Medulla oblongata (tissue), 1 donor: Measurements from ENCODE around the gene CTNNA3.

Experiments used
- DNase-seq: peaks from one replicate; pipeline ENCODE4 v3.0.0-alpha.2; 2015; ENCODE audit errors: extremely low spot score

Gene CTNNA3

DNA sequence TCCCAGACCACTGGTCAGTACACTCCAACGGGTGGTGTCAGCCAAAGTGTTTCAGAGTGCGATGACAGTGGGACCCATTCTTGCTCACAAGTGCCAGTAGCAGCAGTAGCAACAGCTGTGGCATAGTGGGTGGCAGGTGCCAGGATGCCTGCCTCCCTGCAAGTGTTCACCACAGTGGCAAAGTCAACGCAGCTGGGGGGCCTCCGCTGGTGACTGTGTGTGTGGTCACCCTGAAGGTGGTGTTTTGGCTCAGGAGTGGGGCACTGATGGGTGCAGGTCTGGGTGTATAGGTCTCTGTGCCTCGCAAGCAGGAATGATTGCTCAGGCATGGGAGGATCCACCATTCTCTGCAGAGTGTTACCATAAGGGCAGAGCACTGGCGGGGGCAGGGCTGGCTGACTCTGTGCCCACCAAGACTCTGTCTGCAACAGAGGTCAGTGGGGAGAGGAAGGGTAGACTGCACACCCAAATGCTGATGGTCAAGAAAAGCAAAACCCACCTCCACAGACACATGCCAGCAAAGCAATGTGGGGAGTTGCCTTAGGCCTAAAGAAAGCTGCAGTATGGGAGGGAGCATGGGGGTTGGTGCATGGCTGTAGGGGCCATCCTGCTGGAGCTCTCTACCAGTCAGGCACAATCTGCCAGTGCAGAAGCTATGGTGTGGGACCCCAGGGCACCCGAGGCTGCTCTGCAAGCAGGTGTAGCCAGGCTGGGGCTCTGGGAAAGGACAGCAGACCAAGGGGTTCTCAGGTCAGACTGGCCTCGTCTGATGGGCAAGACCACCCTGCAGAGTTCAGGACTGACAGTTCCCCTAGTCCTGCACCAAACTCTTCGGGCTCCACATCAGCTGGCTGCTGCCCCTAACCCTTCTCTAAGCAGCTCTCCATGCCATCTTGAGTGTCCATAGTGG, 368.1 kb downstream of the CTNNA3 start:
- no peak for DNase-seq

DNA sequence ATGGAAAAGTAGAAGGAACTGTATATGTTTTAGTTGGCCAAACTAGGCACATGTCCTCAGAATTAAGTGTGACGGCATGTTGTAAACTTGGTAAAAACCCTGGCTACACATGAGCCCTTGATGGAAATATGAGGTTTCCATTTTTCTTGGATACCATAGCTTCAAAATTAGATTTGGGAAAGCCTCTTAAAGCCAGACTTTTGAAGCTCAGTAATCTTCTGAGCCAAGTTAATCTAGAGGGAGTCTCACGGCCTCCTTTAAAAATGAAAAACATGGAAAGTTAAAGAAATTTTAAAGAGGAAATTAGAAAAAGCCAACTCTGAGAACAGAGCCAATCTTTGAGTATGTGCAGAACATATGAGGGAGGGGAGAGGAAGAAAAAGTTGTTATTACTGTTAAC, 376.0 kb downstream of the CTNNA3 start:
- DNase-seq = no peak

DNA sequence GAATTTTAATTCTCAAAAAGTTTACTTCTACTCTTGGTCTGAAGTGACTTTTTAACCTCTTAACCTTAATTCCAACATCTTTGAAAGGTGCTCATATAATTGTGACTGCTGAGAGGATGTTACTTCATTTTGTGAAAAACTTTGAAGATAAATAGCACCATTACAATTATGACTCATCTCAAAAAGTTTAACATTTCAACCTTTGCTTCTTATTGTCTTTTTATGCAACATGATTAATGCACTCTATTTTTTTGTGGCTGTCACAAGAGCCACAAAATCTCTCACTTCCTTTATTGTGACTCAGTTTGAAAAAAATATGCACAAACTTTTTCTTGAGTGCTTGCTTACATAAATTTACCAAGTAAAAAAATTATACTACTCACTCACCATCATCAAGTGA, 387.1 kb downstream of the CTNNA3 start:
- DNase-seq = no peak

DNA sequence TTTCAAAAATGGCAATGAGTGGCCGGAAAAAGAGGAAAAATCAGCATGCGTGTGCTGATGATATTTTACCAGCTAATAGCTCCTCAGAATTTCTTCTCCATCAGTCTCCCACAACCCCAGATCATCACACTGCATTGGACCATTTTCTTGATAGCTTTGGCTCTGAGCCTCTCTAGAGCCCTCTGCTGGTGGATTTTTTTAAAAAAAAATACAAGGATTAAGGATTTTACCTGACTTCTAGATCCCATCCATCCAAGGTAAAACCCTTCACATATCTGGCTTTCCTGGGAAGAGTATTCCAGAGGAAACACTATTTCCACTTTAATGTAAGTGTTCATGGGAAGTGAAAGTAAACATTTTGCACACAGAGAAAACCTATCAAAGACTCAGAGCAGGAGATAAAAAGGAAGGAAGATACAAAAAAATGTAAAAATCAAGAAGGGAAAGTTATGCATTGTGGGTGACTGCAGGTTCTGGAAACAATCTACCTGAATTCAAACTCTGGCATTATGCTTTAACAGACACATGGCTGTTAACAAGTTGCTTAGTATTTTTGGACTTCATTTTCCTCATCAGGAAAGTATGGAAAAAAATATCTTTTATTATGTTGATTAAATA, 389.3 kb downstream of the CTNNA3 start:
- DNase-seq = peak; percentile 22

DNA sequence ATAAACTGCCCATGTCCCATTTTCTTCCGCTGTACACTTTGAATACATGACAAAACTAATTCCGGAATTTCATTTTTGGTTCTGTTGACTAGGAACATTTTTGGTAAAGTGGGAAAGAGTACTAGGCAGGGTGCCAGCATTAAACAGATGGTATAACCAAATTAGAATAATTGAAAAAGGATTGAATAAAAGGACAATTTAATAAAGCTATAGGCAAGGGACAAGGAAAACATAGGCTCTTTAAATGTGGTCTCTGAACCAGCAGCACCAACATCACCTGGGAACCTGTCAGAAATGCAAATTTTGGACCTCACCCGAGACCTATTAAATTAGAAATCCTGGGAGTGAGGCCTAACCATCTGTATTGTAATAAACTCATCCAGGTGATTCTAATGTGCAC, 393.3 kb downstream of the CTNNA3 start:
- DNase-seq = no peak

DNA sequence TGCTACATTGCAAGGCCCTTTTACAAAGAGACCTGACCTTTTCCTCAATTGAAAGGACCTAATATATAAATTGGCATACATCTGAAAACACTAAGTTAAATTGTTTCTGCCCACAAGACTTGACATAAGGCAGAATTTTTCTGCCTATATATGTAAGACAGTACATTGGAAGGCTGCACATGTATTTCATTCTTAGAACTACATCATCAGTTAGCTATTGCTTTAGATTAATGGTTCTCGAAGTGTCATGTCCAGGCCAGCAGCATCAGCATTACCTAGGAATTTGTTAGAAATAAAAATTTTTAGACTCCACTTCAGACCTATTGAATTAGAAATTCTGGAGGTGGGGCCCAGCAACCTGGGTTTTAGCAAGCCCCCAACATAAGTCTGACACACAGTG, 396.2 kb downstream of the CTNNA3 start:
- DNase-seq = no peak

DNA sequence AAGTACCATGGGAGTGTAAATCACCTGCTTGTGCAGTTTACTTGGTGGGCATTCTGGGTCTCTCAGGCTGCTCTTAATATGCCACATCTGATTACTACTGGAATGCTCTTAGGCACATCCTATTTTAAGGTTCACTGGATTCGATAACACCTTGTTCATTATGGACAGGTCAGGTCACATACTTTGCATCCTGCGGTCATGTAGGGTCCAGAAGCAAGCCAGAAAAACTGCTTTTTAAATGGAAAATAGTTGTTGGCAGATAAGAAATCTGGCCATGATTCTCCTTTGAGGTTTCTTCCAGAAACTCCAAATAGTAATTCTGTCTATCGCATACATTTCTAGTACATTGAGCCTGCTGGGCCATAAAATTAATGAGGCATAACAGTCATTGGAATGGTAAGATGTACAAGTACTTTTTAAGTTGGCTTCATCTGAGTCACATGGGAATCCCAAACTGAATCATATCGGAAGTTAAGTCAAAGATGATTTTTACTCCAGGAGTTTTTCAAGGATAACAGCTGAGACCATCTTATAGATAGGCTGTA, 398.3 kb downstream of the CTNNA3 start:
- no peak for DNase-seq

DNA sequence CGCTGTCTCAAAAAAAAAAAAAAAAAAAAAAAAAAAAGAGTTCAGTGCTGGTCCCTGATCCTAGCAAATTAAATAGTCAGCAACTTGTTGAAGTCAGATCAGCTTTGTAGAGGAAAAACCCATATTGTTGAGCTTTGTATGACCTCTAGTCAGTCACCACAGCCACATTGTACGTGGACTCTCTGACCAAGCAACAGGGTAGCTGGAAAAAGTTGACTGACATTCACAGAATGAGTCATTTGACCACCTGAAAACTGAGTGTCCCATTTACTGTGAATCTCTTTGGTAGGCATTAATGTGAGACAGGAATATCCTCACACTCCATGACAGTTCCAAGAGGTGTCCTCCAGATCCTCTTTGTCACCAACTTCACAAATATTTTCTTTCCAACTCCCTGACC, 399.1 kb downstream of the CTNNA3 start:
- DNase-seq = no peak

DNA sequence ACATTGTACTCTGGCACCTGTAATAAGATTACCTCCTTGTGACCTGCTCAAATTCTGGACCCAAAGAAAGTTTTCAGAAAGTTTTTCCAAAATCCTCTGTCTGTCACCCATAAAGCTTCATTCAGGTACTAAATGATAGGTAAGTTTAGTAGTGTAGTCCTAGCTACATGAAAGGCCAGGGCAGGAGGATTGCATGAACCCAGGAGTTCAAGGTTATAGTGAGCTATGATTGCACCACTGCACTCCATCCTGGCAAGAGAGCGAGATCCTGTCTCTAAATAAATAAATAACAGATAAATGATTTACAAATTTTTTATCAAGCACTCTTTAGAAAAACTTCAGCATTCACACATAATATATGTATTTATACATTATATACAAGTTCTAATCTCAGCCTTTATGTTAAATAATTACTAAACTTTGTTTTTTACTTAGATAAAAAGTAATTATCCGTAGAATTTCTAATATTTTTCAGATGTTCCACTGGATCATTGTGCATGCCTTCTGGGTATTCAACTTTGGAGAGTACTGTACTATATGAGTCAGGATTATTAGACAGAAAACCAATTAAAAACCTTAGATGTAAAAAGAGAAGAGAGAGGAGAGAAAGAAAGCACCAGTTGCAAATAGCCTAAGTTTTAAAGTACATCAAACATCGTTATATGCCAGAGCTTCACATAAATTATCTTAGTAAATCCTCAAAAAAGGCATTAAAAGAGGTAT, 407.1 kb downstream of the CTNNA3 start:
- DNase-seq = no peak

DNA sequence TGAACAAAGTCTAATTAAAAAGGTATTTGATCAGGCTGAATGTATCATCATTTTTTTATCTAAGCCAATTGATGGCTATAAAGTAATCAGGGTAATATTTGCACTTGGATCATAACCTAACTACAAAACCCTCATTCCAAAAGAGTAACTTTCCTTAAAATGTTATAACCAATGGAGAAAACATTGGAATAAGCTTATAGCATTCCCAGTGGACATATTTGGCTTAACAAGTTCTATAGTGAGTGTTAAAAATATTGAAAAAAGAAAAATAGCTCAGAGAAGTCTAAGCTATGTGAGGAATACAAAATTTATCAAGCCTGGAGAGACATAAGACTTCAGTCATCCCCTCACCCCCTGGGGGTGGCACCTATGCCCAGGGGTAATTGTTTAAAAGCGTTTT, 411.4 kb downstream of the CTNNA3 start:
- DNase-seq = no peak

DNA sequence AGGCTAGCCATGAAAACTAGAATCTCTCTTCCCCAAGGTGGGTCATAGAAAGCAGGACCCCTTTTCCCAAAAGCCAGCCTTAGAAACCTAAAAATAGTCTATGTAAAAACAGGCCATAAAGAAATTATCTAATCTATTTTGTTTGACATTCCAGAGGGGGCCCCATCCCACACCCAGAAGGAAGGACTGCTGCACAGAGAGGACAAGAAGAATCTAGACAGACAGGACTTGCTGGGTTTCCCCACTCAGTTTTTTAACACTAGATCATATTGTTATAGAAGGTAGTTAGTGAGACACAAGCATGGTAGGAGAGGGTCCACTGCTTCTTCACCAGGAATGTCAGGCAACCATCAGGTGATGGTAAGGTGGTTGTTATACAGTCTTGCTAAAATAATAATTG, 413.1 kb downstream of the CTNNA3 start:
- no peak for DNase-seq

DNA sequence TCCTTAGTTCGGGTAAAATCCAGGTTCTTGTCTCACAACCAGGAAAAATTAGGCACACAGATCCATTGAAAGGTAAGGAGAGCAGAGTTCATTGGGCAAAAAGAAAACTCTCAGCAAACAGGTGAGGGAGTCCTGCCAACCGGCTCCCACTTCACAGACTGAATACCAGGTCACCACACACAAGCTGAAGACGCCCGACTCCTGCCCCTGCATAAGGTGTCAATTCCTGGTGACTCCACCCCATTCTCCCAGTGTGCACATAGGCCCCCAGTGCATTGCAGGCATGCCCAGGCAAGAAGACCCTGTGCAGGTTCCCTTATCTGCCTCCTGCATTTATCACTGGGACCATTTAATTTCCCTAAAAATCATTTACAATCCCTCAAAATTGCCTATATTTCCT, 415.6 kb downstream of the CTNNA3 start:
- no peak for DNase-seq

DNA sequence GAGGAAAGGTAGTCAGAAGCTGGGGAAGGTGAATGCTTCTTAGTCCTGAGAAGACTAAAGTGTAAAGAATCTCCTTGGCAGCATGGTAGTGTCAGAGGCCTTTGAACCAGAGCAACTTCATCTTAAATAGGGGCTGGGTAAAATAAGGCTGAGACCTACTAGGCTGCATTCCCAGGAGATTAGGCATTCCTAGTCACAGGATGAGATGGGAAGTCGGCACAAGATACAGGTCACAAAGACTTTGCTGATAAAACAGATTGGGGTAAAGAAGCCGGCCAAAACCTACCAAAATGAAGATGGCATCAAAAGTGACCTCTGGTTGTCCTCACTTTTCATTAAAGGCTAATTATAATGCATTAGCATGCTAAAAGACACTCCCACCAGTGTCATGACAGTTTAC, 418.6 kb downstream of the CTNNA3 start:
- no peak for DNase-seq

DNA sequence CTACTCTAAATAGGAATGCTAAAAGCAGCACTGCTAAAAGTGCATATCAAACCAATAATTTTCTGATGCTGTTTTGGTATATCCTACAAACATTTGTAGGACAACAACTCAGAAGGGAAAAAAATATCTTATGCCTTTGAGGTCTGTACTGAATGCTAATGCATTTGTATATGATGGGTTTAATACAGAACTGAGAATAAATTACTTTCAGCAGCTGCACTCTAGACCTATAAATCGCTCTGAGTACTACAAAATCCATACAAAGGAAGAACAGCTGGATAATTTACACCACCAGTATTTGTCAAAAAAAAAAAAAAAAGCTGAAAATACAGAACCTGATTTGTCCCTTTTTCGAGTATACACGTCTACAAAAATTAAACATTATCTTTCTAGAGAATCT, 426.2 kb downstream of the CTNNA3 start:
- no peak for DNase-seq

DNA sequence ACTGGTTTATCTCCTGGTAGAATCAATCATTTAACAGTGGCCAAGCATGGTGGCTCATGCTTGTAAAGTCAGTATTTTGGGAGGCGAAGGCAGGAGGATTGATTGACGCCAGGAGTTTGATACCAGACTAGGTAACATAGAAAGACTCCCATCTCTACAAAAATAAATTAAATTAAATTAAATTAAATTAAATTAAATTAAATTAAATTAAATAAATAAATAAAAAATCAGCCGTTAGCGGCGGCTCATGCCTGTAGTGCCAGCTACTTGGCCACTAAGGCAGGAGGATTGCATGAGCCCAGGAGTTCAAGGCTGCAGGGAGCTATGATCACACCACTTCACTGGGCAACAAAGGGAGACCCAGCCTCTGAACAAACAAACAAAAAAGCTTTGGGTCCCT, 427.8 kb downstream of the CTNNA3 start:
- no peak for DNase-seq

DNA sequence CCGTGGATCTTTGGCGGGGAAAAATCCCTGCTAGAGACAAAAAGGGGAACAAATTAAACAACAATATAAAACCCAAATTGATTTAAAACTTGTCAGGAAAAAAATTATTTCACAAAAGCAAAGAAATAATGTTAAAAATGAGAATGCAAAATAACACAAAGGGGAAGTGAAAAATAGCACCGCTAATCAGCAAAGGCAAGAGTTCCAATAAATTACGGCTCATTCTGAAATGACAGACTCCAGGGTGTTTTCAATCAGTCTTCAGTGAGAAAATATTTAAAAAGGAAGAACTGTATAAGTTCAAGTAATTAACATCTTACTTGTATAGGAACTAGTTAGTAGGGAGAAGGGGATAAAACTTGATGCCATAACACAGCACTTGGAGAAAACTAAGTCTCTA, 433.3 kb downstream of the CTNNA3 start:
- DNase-seq = no peak

DNA sequence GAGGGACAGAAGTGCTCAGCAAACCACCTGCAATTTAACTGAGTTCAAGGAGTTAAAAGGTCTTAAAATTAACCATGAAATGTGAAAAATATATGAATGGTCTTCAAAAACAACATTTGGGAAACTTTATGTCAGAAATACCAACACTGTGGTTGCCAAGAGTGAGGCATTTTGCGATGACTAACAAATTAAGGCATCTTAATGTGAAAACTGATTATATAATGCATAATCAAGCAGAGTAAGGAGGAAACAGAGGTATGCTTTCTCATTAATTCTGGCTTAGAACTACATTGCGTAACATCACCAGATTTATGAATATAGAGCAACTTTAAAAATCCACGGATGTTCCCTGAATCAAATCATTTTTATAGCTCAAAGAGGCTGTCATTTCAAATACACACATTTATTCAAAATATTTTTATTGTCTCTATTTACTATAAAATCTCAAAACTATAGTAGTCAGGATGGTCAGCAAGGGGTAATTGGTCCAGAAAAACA, 434.6 kb downstream of the CTNNA3 start:
- no peak for DNase-seq

DNA sequence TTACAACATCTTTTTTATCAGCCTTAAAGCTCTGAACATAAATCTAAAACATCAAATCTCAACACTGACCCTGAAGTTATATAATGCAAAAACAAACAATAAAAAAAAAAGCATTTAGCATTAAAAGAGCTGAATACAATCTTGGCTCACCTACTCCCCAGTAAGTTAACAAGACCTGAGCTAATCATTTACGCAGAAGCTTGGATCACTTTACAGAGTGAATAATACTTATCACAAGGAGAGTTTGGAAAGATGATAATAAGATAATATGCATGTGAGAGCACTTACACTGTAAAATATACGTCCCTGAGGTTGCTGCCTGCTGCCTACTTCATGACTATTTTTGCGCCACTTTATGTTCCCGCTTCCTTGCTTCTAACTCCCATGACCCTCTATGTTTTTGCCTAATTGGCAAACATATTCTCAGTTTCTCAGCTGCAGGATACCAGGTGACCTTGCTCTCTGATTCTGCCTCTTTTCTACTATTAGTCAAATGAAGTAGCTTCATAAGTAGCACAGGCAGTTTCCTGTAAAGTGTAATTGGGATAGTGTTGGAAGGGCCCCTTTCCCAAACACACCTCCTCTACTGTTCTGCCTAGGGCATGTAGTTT, 436.6 kb downstream of the CTNNA3 start:
- no peak for DNase-seq

DNA sequence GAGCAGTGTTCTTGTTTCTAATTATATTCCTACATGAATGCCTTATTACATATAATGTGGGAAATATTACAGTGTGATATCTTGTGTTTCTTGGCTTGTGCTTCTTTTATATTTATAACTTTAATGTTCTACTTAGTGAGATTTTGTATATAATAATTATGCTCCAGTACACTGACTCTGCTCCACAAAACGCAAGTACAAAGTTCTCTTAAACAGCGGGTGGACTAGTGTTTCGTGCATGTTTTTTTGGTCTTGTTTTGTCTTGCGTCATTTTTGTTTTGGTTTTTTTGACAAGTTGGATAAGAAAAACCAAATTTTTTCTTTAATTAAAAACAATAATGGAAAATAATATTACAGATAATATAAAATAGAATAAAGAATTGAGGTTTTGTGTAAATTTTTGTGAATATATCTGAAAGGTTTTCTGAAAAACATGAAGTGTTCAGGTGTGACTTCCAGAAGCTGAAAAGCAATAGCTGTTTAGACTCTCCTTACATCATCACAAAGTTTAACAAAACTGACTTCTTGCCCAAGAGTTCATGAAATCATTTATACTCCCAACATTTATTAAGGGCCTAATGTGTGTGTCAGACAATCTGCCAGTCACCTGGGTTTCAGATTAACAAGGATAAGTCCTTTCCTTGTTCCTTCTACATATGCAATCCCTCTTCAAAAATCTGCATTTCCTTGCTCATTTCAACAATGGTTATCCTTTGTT, 438.4 kb downstream of the CTNNA3 start:
- no peak for DNase-seq

DNA sequence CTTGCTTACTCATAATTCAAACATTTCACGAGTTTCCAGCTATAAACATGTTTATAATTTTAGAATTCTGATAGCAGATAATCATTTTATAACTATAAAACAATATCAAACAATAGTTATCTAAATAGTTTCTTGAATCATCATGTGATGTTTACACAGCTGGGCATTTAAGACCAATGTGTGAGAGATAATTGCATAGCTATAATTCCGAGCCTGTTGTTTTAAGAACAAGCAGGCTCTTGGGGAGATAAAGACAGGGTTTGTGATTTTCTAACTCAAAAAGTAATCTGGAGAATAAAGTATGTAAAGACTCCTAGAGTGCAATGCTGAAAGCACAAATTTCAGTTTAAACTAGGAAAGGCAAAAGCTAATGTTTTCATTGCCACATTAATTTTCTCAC, 439.0 kb downstream of the CTNNA3 start:
- no peak for DNase-seq

DNA sequence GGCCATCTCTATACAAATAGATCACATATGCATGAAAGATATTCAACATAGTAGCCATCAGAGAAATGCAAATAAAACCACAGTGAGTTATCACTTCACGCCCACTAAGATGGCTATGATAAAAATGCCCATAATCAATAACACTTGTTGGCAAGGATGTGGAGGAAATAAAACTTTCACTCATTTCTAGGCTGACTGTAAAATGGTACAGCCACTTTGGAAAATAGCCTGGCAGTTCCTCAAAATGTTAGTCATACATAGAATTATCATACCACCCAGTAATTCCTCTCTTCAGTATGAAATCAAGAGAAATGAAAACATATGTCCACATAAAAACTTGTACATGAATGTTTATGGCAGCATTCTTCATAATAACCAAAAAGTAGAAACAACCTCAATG, 445.3 kb downstream of the CTNNA3 start:
- DNase-seq = no peak
